PC-9 (cell line): Measurements from ENCODE around the gene FYN.

Experiments
- EZH2 ChIP-seq: fragments of 200-600 bp; sonication (generic); IDR thresholded peaks from 2 replicates; pipeline ENCODE4 v1.8.0; 2017; ENCODE audit warnings: antibody characterized with exemption, low read depth
- TF ChIP-seq, protein P1 (sequence below): fragments of 200-600 bp; sonication (generic); conservative IDR thresholded peaks from 2 replicates; pipeline ENCODE4 v1.6.1; 2017; ENCODE audit warnings: mixed run types, antibody characterized with exemption, mild to moderate bottlenecking, moderate library complexity

DNA sequence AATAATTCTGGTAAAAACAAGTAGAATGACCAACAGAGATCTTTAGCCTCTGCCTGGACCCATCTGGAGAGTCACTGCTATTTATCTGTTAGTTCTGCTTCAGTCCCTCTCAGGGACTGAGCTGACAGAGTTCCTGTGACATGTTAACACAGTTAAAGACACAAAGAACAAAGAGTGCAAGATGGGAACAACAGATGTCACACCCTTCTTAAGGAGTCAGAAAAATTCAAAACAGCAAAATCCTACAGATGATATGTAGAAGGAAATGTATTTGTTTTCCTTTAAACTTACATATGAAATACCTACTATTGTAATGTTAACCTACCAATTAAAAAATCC lies 102.2 kb downstream of the FYN start:
- TF ChIP-seq, protein P1, sequence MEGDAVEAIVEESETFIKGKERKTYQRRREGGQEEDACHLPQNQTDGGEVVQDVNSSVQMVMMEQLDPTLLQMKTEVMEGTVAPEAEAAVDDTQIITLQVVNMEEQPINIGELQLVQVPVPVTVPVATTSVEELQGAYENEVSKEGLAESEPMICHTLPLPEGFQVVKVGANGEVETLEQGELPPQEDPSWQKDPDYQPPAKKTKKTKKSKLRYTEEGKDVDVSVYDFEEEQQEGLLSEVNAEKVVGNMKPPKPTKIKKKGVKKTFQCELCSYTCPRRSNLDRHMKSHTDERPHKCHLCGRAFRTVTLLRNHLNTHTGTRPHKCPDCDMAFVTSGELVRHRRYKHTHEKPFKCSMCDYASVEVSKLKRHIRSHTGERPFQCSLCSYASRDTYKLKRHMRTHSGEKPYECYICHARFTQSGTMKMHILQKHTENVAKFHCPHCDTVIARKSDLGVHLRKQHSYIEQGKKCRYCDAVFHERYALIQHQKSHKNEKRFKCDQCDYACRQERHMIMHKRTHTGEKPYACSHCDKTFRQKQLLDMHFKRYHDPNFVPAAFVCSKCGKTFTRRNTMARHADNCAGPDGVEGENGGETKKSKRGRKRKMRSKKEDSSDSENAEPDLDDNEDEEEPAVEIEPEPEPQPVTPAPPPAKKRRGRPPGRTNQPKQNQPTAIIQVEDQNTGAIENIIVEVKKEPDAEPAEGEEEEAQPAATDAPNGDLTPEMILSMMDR, result no peak
- TF ChIP-seq EZH2, result no peak
